Activated T-helper 2 cell treated with anti-CD3 and anti-CD28 coated beads, Interferon-gamma antibody, Interleukin-2, Interleukin-4, amounts not matched to agents 10 μg/mL and 5 μg/mL and 100 μg/mL, durations not matched to agents 14 hours and 24 hours and 36 hours (primary cell): ENCODE results near the gene NSA2. TPM values are rescaled to one million over a fixed set of nuclear protein-coding genes. Genes with fewer than 3 reads are reported as not detected.
"Not testable (repeated sequence)": the region's sequence is repeated elsewhere in the genome, so short reads cannot be mapped to it uniquely, and the experiment has no call there.

Experiments
- DNase-seq: peaks from one replicate; pipeline ENCODE4 v3.0.0; 2021; ENCODE audit warnings: low spot score
- H3K27ac Mint-ChIP-seq: one replicate; pipeline ENCODE4 v1.8.0; 2021; ENCODE audit warnings: mixed read lengths
- H3K27me3 Mint-ChIP-seq: one replicate; pipeline ENCODE4 v1.8.0; 2021; ENCODE audit warnings: low read depth, mixed read lengths
- H3K36me3 Mint-ChIP-seq: one replicate; pipeline ENCODE4 v1.8.0; 2021; ENCODE audit warnings: low read depth, mixed read lengths
- H3K4me1 Mint-ChIP-seq: one replicate; pipeline ENCODE4 v1.8.0; 2021; ENCODE audit warnings: low read depth, mixed read lengths
- H3K4me3 Mint-ChIP-seq: one replicate; pipeline ENCODE4 v1.8.0; 2021; ENCODE audit warnings: low read depth, mild to moderate bottlenecking, moderate library complexity, mixed read lengths
- H3K9me3 Mint-ChIP-seq: one replicate; pipeline ENCODE4 v1.8.0; 2021; ENCODE audit warnings: mixed read lengths
- intact Hi-C: fragments of 100-400 bp; cut with micrococcal nuclease; formaldehyde crosslinking; loops from one replicate; pipeline ENCODE4 v1.15.1; 2023
- total RNA-seq: library from RNA; stranded (reverse); gene quantifications from 2 replicates; pipeline ENCODE4 v1.2.3, GENCODE V29; 2022

The NSA2 gene
- total RNA-seq = 83.9 and 91.4 TPM in 2 replicates

GRCh38 chr5:74766849-74767578, at the start of gene NSA2, which contains the start of gene GFM2:
NSA2 (plus strand) TSS chr5:74767249; CDS start chr5:74767361, 112 bp downstream.
GFM2 (minus strand) TSS chr5:74767117; CDS start chr5:74763742, 3,375 bp downstream.
- H3K27me3 Mint-ChIP-seq = no peaks in the 10 kb centered on the region
- peak; percentile 91 for DNase-seq
- peaks cover 29% of the 10 kb centered on the region for H3K4me1 Mint-ChIP-seq
- intact Hi-C loops = loop anchor here (2.0 to 10.0 kb wide), 11 partner anchors 82 to 1202 kb away; partner anchors contain the start of genes ANKRA2, ANKRD31, CERT1 and GCNT4
- H3K27ac Mint-ChIP-seq = peak within 1 kb of the TSS; percentile 98
- peaks cover 38% of the 10 kb centered on the region for H3K36me3 Mint-ChIP-seq
- peak within 1 kb of the TSS; percentile 100 for H3K4me3 Mint-ChIP-seq
- no peaks in the 10 kb centered on the region for H3K9me3 Mint-ChIP-seq

DNA sequence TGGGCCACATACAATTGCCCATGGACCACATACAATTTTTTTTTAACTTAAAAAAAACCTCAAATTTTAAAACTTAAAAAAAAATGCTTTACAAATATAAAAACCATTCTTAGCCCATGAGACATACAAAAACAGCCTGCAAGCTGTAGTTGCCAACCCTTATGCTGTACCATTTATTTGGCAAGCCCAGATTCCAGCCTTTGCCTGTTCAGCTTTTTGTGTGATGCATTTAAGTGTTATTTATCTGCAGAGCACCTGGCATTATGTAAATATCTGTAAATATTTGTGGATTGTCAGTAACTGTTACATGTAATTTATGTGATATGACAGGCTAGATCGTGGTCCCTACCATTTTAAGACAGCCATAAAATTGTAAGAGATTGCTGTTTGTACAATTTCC, 49.5 kb upstream of the NSA2 start:
- Mint-ChIP-seq H3K9me3 (no peaks in the 10 kb centered on the region), H3K4me3 (no peak overlapping the region), H3K4me1 (no peaks in the 10 kb centered on the region), H3K27ac (no peak overlapping the region), H3K36me3 (peaks cover 55% of the 10 kb centered on the region), H3K27me3 (no peaks in the 10 kb centered on the region)
- intact Hi-C loops = no loop called here
- DNase-seq = no peak

GRCh38 chr5:74722271-74722670, 44.8 kb upstream of the NSA2 start:
- no peaks in the 10 kb centered on the region for H3K9me3 Mint-ChIP-seq
- DNase-seq = no peak
- no peaks in the 10 kb centered on the region for H3K27me3 Mint-ChIP-seq
- no peak overlapping the region for H3K4me3 Mint-ChIP-seq
- peaks cover 60% of the 10 kb centered on the region for H3K36me3 Mint-ChIP-seq
- H3K4me1 Mint-ChIP-seq = no peaks in the 10 kb centered on the region
- no peak overlapping the region for H3K27ac Mint-ChIP-seq
- intact Hi-C loops = no loop called here

DNA sequence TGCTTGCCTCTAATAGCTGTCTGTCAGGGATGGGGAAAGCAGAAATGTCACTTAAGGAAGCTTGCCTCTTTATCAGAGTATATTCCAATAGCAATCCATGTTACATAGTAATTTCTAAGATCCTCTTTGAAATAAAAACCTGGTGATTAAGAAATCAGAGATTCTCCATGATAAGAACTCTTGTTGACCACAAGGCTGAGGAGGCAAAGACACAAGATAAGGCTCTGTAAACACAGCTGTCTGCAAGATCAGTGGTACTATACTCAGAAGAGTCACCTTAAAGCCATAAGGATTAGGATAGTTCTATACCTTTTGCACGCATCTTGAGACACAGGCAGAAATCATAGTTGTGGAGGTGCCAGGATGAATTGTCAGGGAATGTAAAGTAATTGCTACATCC, 41.7 kb upstream of the NSA2 start:
- no peak for DNase-seq
- H3K4me1 Mint-ChIP-seq = no peaks in the 10 kb centered on the region
- intact Hi-C loops = no loop called here
- no peak overlapping the region for H3K4me3 Mint-ChIP-seq
- no peaks in the 10 kb centered on the region for H3K27me3 Mint-ChIP-seq
- peaks cover 64% of the 10 kb centered on the region for H3K36me3 Mint-ChIP-seq
- no peaks in the 10 kb centered on the region for H3K9me3 Mint-ChIP-seq
- H3K27ac Mint-ChIP-seq = no peak overlapping the region

DNA sequence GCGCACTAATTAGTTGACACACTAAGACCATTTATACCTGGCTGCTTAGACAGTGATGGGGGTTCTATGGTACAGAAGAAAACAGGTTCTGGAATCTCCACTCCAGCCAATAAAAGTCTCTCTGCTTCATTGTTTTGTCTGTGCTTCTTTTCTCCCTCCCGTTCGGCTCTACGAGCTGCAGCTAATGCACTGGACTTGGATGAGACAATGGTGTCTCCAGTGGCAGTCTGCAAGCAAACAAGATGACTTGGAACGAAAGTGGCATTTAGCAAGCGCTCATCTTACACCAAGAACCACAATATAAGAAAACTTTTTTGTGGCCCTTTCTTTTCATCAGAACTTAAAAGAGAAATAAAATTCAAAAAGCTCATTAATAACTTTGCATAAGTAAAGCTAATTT, 30.3 kb upstream of the NSA2 start:
- intact Hi-C loops = no loop called here
- Mint-ChIP-seq H3K9me3 (no peaks in the 10 kb centered on the region), H3K27ac (no peak overlapping the region), H3K4me3 (no peak overlapping the region), H3K4me1 (no peaks in the 10 kb centered on the region), H3K27me3 (no peaks in the 10 kb centered on the region), H3K36me3 (peaks cover 48% of the 10 kb centered on the region)
- no peak for DNase-seq

DNA sequence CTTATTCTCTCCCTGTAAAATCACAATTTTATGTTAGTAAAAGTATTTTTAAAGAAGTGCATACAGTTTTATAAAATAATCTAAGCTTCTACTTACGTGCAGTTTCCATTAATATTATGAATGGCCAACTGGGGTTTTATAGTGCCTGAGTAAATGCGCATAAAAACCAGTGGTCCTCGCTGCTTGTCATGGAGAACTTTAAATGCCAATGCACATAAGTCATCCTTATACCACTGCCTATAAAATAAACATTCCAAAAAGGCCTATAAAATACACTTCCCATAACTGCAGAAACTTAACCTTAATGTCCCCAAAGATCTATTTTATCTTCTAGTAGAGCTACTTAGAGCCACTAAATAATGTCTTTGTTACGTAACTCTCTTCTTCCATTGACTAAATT, 28.6 kb upstream of the NSA2 start:
- Mint-ChIP-seq H3K4me1 (no peaks in the 10 kb centered on the region), H3K36me3 (peaks cover 45% of the 10 kb centered on the region), H3K9me3 (no peaks in the 10 kb centered on the region), H3K27ac (no peak overlapping the region), H3K4me3 (no peak overlapping the region), H3K27me3 (no peaks in the 10 kb centered on the region)
- DNase-seq = no peak
- intact Hi-C loops = no loop called here

GRCh38 chr5:74748742-74749141, 18.3 kb upstream of the NSA2 start:
- H3K9me3 Mint-ChIP-seq, DNase-seq, intact Hi-C loops, H3K4me3 Mint-ChIP-seq, H3K27ac Mint-ChIP-seq, H3K4me1 Mint-ChIP-seq, H3K27me3 Mint-ChIP-seq: not testable (repeated sequence)
- H3K36me3 Mint-ChIP-seq = peaks cover 61% of the 10 kb centered on the region

GRCh38 chr5:74761241-74761640, 5.8 kb upstream of the NSA2 start:
- Mint-ChIP-seq H3K36me3 (peaks cover 43% of the 10 kb centered on the region), H3K27ac (no peak overlapping the region), H3K4me3 (no peak overlapping the region), H3K9me3 (peaks cover 5% of the 10 kb centered on the region), H3K4me1 (peaks cover 31% of the 10 kb centered on the region), H3K27me3 (no peaks in the 10 kb centered on the region)
- intact Hi-C loops = loop anchor here (10.0 kb wide), 4 partner anchors 186 to 954 kb away; partner anchors contain the start of genes CERT1, POC5 and POLK
- DNase-seq = no peak

GRCh38 chr5:74762599-74762998, 4.5 kb upstream of the NSA2 start:
- intact Hi-C loops = loop anchor here (10.0 kb wide), 4 partner anchors 188 to 952 kb away; partner anchors contain the start of genes CERT1, POC5 and POLK
- Mint-ChIP-seq H3K27ac (peak overlapping the region; percentile 33), H3K36me3 (peaks cover 35% of the 10 kb centered on the region), H3K4me3 (no peak overlapping the region), H3K9me3 (no peaks in the 10 kb centered on the region), H3K27me3 (no peaks in the 10 kb centered on the region), H3K4me1 (peaks cover 31% of the 10 kb centered on the region)
- DNase-seq = no peak

- H3K27ac Mint-ChIP-seq = no peak overlapping the region
- DNase-seq = no peak
- H3K4me3 Mint-ChIP-seq = no peak overlapping the region
- intact Hi-C loops = loop anchor here (10.0 kb wide), 4 partner anchors 189 to 951 kb away; partner anchors contain the start of genes CERT1, POC5 and POLK
- peaks cover 29% of the 10 kb centered on the region for H3K36me3 Mint-ChIP-seq
- no peaks in the 10 kb centered on the region for H3K9me3 Mint-ChIP-seq
- H3K4me1 Mint-ChIP-seq = peaks cover 37% of the 10 kb centered on the region
- no peaks in the 10 kb centered on the region for H3K27me3 Mint-ChIP-seq
These were observed 3.5 kb upstream of the NSA2 start for GRCh38 chr5:74763504-74763903.

GRCh38 chr5:74765201-74765600, 1.8 kb upstream of the NSA2 start:
- Mint-ChIP-seq H3K4me1 (peaks cover 38% of the 10 kb centered on the region), H3K27me3 (no peaks in the 10 kb centered on the region), H3K4me3 (peak overlapping the region; percentile 76), H3K36me3 (peaks cover 32% of the 10 kb centered on the region), H3K9me3 (no peaks in the 10 kb centered on the region), H3K27ac (peak overlapping the region; percentile 65)
- intact Hi-C loops = loop anchor here (5.0 to 10.0 kb wide), 7 partner anchors 172 to 950 kb away; partner anchors contain the start of genes ANKRD31, CERT1, GCNT4 and POC5
- no peak for DNase-seq

DNA sequence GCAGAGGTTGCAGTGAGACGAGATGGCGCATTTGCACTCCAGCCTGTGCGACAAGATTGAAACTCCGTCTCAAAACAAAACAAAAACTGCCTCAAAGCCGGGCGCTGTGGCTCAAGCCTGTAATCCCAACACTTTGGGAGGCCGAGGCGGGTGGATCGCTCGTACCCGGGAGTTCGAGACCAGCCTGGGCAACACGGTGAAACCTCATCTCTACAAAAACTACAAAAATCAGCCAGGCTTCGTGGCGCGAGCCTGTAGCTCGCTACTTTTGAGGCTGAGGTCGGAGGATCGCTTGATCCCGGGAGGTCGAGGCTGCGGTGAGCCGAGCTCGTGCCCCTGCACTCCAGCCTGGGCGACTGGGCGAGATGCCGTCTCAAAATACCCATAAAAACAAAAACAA, 1.1 kb upstream of the NSA2 start:
- Mint-ChIP-seq H3K9me3 (no peaks in the 10 kb centered on the region), H3K4me3 (peak overlapping the region; percentile 100), H3K27ac (no peak overlapping the region), H3K36me3 (peaks cover 33% of the 10 kb centered on the region), H3K4me1 (peaks cover 35% of the 10 kb centered on the region), H3K27me3 (no peaks in the 10 kb centered on the region)
- no peak for DNase-seq
- intact Hi-C loops = loop anchor here (2.0 to 10.0 kb wide), 11 partner anchors 81 to 1201 kb away; partner anchors contain the start of genes ANKRA2, ANKRD31, CERT1 and GCNT4

DNA sequence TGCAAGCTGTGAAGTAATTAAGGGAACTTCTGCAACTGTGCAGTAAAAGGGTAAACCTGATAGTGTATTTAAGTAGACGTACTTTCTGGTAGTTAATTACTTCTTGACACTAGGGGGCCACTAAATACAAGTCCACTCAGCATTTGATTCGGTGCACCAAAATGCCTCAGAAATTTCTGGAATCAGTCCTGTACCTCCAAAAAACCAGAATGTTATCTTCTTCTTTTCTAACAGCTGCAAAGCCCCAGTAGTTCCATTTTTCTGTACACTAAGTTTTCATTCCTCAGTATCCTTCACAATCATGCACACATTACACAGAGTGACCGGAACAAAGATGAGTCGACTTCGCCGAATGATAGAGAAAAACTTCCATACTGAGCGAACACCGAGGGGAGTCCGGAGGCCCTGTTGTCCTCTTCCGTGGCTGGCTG, 616 bp upstream of the NSA2 start:
- no peak for DNase-seq
- peak overlapping the region; percentile 98 for H3K27ac Mint-ChIP-seq
- H3K36me3 Mint-ChIP-seq = peaks cover 38% of the 10 kb centered on the region
- no peaks in the 10 kb centered on the region for H3K9me3 Mint-ChIP-seq
- H3K4me3 Mint-ChIP-seq = peak overlapping the region; percentile 100
- peaks cover 33% of the 10 kb centered on the region for H3K4me1 Mint-ChIP-seq
- intact Hi-C loops = loop anchor here (2.0 to 10.0 kb wide), 11 partner anchors 82 to 1202 kb away; partner anchors contain the start of genes ANKRA2, ANKRD31, CERT1 and GCNT4
- H3K27me3 Mint-ChIP-seq = no peaks in the 10 kb centered on the region
